Measurements from ENCODE around the gene PRKAR2A.
"Not testable (repeated sequence)": the region's sequence is repeated elsewhere in the genome, so short reads cannot be mapped to it uniquely, and the experiment has no call there.

DNA sequence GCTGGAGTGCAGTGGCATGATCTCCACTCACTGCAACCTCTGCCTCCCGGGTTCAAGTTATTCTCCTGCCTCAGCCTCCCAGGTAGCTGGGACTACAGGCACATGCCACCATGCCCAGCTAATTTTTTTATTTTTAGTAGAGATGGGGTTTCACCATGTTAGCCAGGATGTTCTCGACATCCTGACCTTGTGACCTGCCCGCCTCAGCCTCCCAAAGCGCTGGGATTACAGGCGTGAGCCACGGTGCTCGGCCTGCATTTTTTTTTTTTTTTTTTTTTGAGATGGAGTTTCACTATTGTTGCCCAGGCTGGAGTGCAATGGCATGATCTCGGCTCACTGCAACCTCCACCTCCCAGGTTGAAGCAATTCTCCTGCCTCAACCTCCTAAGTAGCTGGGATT, 69.1 kb downstream of the PRKAR2A start:
- not testable (repeated sequence) for TF ChIP-seq CTCF (IDR thresholded peaks at IDR 0.05 in 2 of 3, conservative IDR thresholded peaks at IDR 0.05 in 1 of 3; ENCODE audit: insufficient read depth in 2 of 3, low read depth in 1 of 3, low read length in 3 of 3); CEBPB (tag; IDR thresholded peaks at IDR 0.05); SRF (CRISPR knock-in tag; IDR thresholded peaks at IDR 0.05); TAF1 (IDR thresholded peaks at IDR 0.05; ENCODE audit: control insufficient read depth, extremely low read depth, insufficient read depth, low read length, severe bottlenecking); NBN (IDR thresholded peaks at IDR 0.05; ENCODE audit: low read depth); RBM34 (IDR thresholded peaks at IDR 0.05; ENCODE audit: borderline replicate concordance, insufficient read depth, low read length); NFATC3 (IDR thresholded peaks at IDR 0.05); EP300 (IDR thresholded peaks at IDR 0.05; ENCODE audit: low read length); ZNF57 (CRISPR knock-in tag; IDR thresholded peaks at IDR 0.05); POLR2AphosphoS5 (IDR thresholded peaks at IDR 0.05; ENCODE audit: control insufficient read depth, insufficient read depth, low read depth, low read length)
- TF ChIP-seq, protein P1, sequence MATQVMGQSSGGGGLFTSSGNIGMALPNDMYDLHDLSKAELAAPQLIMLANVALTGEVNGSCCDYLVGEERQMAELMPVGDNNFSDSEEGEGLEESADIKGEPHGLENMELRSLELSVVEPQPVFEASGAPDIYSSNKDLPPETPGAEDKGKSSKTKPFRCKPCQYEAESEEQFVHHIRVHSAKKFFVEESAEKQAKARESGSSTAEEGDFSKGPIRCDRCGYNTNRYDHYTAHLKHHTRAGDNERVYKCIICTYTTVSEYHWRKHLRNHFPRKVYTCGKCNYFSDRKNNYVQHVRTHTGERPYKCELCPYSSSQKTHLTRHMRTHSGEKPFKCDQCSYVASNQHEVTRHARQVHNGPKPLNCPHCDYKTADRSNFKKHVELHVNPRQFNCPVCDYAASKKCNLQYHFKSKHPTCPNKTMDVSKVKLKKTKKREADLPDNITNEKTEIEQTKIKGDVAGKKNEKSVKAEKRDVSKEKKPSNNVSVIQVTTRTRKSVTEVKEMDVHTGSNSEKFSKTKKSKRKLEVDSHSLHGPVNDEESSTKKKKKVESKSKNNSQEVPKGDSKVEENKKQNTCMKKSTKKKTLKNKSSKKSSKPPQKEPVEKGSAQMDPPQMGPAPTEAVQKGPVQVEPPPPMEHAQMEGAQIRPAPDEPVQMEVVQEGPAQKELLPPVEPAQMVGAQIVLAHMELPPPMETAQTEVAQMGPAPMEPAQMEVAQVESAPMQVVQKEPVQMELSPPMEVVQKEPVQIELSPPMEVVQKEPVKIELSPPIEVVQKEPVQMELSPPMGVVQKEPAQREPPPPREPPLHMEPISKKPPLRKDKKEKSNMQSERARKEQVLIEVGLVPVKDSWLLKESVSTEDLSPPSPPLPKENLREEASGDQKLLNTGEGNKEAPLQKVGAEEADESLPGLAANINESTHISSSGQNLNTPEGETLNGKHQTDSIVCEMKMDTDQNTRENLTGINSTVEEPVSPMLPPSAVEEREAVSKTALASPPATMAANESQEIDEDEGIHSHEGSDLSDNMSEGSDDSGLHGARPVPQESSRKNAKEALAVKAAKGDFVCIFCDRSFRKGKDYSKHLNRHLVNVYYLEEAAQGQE (IDR thresholded peaks at IDR 0.05; ENCODE audit: borderline replicate concordance): not testable (repeated sequence)
- TF ChIP-seq, protein P1 (CRISPR knock-in tag; IDR thresholded peaks at IDR 0.05; ENCODE audit: low read depth): not testable (repeated sequence)
- TF ChIP-seq, protein P2, sequence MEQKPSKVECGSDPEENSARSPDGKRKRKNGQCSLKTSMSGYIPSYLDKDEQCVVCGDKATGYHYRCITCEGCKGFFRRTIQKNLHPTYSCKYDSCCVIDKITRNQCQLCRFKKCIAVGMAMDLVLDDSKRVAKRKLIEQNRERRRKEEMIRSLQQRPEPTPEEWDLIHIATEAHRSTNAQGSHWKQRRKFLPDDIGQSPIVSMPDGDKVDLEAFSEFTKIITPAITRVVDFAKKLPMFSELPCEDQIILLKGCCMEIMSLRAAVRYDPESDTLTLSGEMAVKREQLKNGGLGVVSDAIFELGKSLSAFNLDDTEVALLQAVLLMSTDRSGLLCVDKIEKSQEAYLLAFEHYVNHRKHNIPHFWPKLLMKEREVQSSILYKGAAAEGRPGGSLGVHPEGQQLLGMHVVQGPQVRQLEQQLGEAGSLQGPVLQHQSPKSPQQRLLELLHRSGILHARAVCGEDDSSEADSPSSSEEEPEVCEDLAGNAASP (IDR thresholded peaks at IDR 0.05): not testable (repeated sequence)
- TF ChIP-seq, protein P3, sequence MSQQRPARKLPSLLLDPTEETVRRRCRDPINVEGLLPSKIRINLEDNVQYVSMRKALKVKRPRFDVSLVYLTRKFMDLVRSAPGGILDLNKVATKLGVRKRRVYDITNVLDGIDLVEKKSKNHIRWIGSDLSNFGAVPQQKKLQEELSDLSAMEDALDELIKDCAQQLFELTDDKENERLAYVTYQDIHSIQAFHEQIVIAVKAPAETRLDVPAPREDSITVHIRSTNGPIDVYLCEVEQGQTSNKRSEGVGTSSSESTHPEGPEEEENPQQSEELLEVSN (IDR thresholded peaks at IDR 0.05; ENCODE audit: borderline replicate concordance in 1 of 2, extremely low read depth in 1 of 2, insufficient read depth in 1 of 2, insufficient read length in 1 of 2, low read depth in 1 of 2, low read length in 1 of 2, poor library complexity in 1 of 2, severe bottlenecking in 1 of 2): not testable (repeated sequence)
- TF ChIP-seq, protein P4, sequence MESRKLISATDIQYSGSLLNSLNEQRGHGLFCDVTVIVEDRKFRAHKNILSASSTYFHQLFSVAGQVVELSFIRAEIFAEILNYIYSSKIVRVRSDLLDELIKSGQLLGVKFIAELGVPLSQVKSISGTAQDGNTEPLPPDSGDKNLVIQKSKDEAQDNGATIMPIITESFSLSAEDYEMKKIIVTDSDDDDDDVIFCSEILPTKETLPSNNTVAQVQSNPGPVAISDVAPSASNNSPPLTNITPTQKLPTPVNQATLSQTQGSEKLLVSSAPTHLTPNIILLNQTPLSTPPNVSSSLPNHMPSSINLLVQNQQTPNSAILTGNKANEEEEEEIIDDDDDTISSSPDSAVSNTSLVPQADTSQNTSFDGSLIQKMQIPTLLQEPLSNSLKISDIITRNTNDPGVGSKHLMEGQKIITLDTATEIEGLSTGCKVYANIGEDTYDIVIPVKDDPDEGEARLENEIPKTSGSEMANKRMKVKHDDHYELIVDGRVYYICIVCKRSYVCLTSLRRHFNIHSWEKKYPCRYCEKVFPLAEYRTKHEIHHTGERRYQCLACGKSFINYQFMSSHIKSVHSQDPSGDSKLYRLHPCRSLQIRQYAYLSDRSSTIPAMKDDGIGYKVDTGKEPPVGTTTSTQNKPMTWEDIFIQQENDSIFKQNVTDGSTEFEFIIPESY (CRISPR knock-in tag; IDR thresholded peaks at IDR 0.05): not testable (repeated sequence)

Measured in K562 (cell line).